ENCODE results near the gene STX1A.
A peak's percentile ranks its signal among the peaks of the same experiment; 100 is the strongest.
"Not testable (repeated sequence)": the region's sequence is repeated elsewhere in the genome, so short reads cannot be mapped to it uniquely, and the experiment has no call there.

Gene STX1A

GRCh38 chr7:73680501-73680900 is 39.0 kb downstream of the STX1A start:
- DNase-seq = no peak

- DNase-seq = no peak
Measured at GRCh38 chr7:73679709-73680108, 39.8 kb downstream of the STX1A start.

GRCh38 chr7:73678862-73679261 is 40.6 kb downstream of the STX1A start:
- DNase-seq = no peak

- DNase-seq = not testable (repeated sequence)
Measured at GRCh38 chr7:73676062-73676461, 43.4 kb downstream of the STX1A start.

GRCh38 chr7:73674468-73675124 is 44.9 kb downstream of the STX1A start:
- no peak for DNase-seq

- DNase-seq = no peak
Measured at GRCh38 chr7:73671857-73672445, 47.5 kb downstream of the STX1A start.

- no peak for DNase-seq
Measured at GRCh38 chr7:73671322-73671661, 48.2 kb downstream of the STX1A start.

GRCh38 chr7:73669858-73670385 is 49.5 kb downstream of the STX1A start:
- no peak for DNase-seq

- DNase-seq = no peak
Measured at GRCh38 chr7:73669288-73669701, 50.2 kb downstream of the STX1A start.

GRCh38 chr7:73668886-73669230 is 50.6 kb downstream of the STX1A start:
- no peak for DNase-seq

GRCh38 chr7:73668103-73668885 is 51.2 kb downstream of the STX1A start:
- DNase-seq = no peak

GRCh38 chr7:73667344-73668102 is 51.9 kb downstream of the STX1A start, which contains the start of gene VPS37D:
Gene VPS37D (plus strand): TSS chr7:73667831. CDS start chr7:73667959, 128 bp downstream.
- DNase-seq = peak; percentile 94

GRCh38 chr7:73663033-73663432 is 56.4 kb downstream of the STX1A start:
- no peak for DNase-seq

- DNase-seq = not testable (repeated sequence)
Measured at GRCh38 chr7:73660594-73660993, 58.9 kb downstream of the STX1A start.

GRCh38 chr7:73659983-73660382 is 59.5 kb downstream of the STX1A start:
- DNase-seq = no peak

GRCh38 chr7:73655309-73655708 is 64.2 kb downstream of the STX1A start:
- not testable (repeated sequence) for DNase-seq

GRCh38 chr7:73652541-73652949 is 66.9 kb downstream of the STX1A start:
- DNase-seq = no peak

- DNase-seq = no peak
Measured at GRCh38 chr7:73650524-73650923, 68.9 kb downstream of the STX1A start.

- no peak for DNase-seq
Measured at GRCh38 chr7:73649576-73649975, 69.9 kb downstream of the STX1A start.

Measured in activated CD8-positive, alpha-beta memory T cell treated with anti-CD3 and anti-CD28 coated beads, Interleukin-2, amount 50 U/mL, for 4 hours (primary cell).